ENCODE measurements around the gene ARGLU1.

ARGLU1 gene

GRCh38 chr13:106526738-106527444 lies 41.0 kb downstream of the ARGLU1 start:
- DNase-seq, result no peak
- 98% methylated on average over 5 of the region's 8 CpGs for WGBS (ENCODE audit: insufficient coverage)
- Histone ChIP-seq H3K36me3 (ENCODE audit: control insufficient read depth in 4 of 4, insufficient read depth in 4 of 4, low read length in 3 of 4) (no peaks in the 10 kb centered on the region), H3K27ac (ENCODE audit: insufficient read depth in 1 of 2, low read depth in 1 of 2, low read length in 2 of 2, poor library complexity in 1 of 2, severe bottlenecking in 2 of 2) (no peak overlapping the region), H3K27me3 (replicated peaks in 2 of 5; ENCODE audit: control insufficient read depth in 4 of 5, insufficient read depth in 5 of 5, low read length in 4 of 5) (peaks cover 3 to 29% (median 15%) of the 10 kb centered on the region in 5 experiments), H3K4me1 (ENCODE audit: control extremely low read depth in 1 of 4, control insufficient read depth in 4 of 4, insufficient read depth in 4 of 4, low read length in 3 of 4) (no peaks in the 10 kb centered on the region), H3K9me3 (ENCODE audit: control extremely low read depth in 1 of 5, control insufficient read depth in 4 of 5, insufficient read depth in 2 of 5, low read depth in 1 of 5, low read length in 4 of 5) (no peaks in the 10 kb centered on the region), H3K4me3 (ENCODE audit: control insufficient read depth in 1 of 7, extremely low read depth in 1 of 7, insufficient read depth in 4 of 7, low read depth in 2 of 7, low read length in 6 of 7) (no peak overlapping the region)
- CTCF ChIA-PET, result interaction anchor here (1.1 to 1.4 kb wide), 2 partner anchors 19 to 443 kb away, joined by 3 read pairs; no protein-coding TSS in a partner anchor
- POLR2A ChIA-PET, result no interaction called here

- no peaks in the 10 kb centered on the region for H3K9me3 ChIP-seq (ENCODE audit: control extremely low read depth in 1 of 5, control insufficient read depth in 4 of 5, insufficient read depth in 2 of 5, low read depth in 1 of 5, low read length in 4 of 5)
- no peak for DNase-seq
- H3K4me3 ChIP-seq (ENCODE audit: control insufficient read depth in 1 of 7, extremely low read depth in 1 of 7, insufficient read depth in 4 of 7, low read depth in 2 of 7, low read length in 6 of 7), result no peak overlapping the region
- WGBS (ENCODE audit: insufficient coverage), result 97% methylated on average over 3 of the region's 3 CpGs
- H3K27me3 ChIP-seq (replicated peaks in 2 of 5; ENCODE audit: control insufficient read depth in 4 of 5, insufficient read depth in 5 of 5, low read length in 4 of 5), result peaks cover 0 to 23% (median 5%) of the 10 kb centered on the region in 5 experiments
- no peaks in the 10 kb centered on the region for H3K4me1 ChIP-seq (ENCODE audit: control extremely low read depth in 1 of 4, control insufficient read depth in 4 of 4, insufficient read depth in 4 of 4, low read length in 3 of 4)
- CTCF ChIA-PET, result interaction anchor here (1.2 to 1.4 kb wide), 2 partner anchors 25 to 442 kb away, joined by 3 to 5 read pairs; no protein-coding TSS in a partner anchor
- H3K36me3 ChIP-seq (ENCODE audit: control insufficient read depth in 4 of 4, insufficient read depth in 4 of 4, low read length in 3 of 4), result no peaks in the 10 kb centered on the region
- POLR2A ChIA-PET, result no interaction called here
- no peak overlapping the region for H3K27ac ChIP-seq (ENCODE audit: insufficient read depth in 1 of 2, low read depth in 1 of 2, low read length in 2 of 2, poor library complexity in 1 of 2, severe bottlenecking in 2 of 2)
These were observed 42.1 kb downstream of the ARGLU1 start for GRCh38 chr13:106525865-106526264.

GRCh38 chr13:106524108-106524507 lies 43.8 kb downstream of the ARGLU1 start:
- no peak overlapping the region for H3K4me3 ChIP-seq (ENCODE audit: control insufficient read depth in 1 of 7, extremely low read depth in 1 of 7, insufficient read depth in 4 of 7, low read depth in 2 of 7, low read length in 6 of 7)
- no CpG with 5 or more reads among the region's 2 CpGs for WGBS (ENCODE audit: insufficient coverage)
- no peaks in the 10 kb centered on the region for H3K36me3 ChIP-seq (ENCODE audit: control insufficient read depth in 4 of 4, insufficient read depth in 4 of 4, low read length in 3 of 4)
- ChIA-PET CTCF (no interaction called here), POLR2A (no interaction called here)
- H3K4me1 ChIP-seq (ENCODE audit: control extremely low read depth in 1 of 4, control insufficient read depth in 4 of 4, insufficient read depth in 4 of 4, low read length in 3 of 4), result no peaks in the 10 kb centered on the region
- no peaks in the 10 kb centered on the region for H3K9me3 ChIP-seq (ENCODE audit: control extremely low read depth in 1 of 5, control insufficient read depth in 4 of 5, insufficient read depth in 2 of 5, low read depth in 1 of 5, low read length in 4 of 5)
- H3K27me3 ChIP-seq (replicated peaks in 2 of 5; ENCODE audit: control insufficient read depth in 4 of 5, insufficient read depth in 5 of 5, low read length in 4 of 5), result peaks cover 0 to 19% (median 0%) of the 10 kb centered on the region in 5 experiments
- DNase-seq, result no peak
- no peak overlapping the region for H3K27ac ChIP-seq (ENCODE audit: insufficient read depth in 1 of 2, low read depth in 1 of 2, low read length in 2 of 2, poor library complexity in 1 of 2, severe bottlenecking in 2 of 2)

- Histone ChIP-seq H3K4me3 (ENCODE audit: control insufficient read depth in 1 of 7, extremely low read depth in 1 of 7, insufficient read depth in 4 of 7, low read depth in 2 of 7, low read length in 6 of 7) (no peak overlapping the region), H3K4me1 (ENCODE audit: control extremely low read depth in 1 of 4, control insufficient read depth in 4 of 4, insufficient read depth in 4 of 4, low read length in 3 of 4) (no peaks in the 10 kb centered on the region), H3K36me3 (ENCODE audit: control insufficient read depth in 4 of 4, insufficient read depth in 4 of 4, low read length in 3 of 4) (no peaks in the 10 kb centered on the region), H3K9me3 (ENCODE audit: control extremely low read depth in 1 of 5, control insufficient read depth in 4 of 5, insufficient read depth in 2 of 5, low read depth in 1 of 5, low read length in 4 of 5) (no peaks in the 10 kb centered on the region), H3K27me3 (replicated peaks in 2 of 5; ENCODE audit: control insufficient read depth in 4 of 5, insufficient read depth in 5 of 5, low read length in 4 of 5) (peaks cover 0 to 15% (median 0%) of the 10 kb centered on the region in 5 experiments), H3K27ac (ENCODE audit: insufficient read depth in 1 of 2, low read depth in 1 of 2, low read length in 2 of 2, poor library complexity in 1 of 2, severe bottlenecking in 2 of 2) (no peak overlapping the region)
- WGBS (ENCODE audit: insufficient coverage), result 87% methylated on average over 3 of the region's 3 CpGs
- ChIA-PET POLR2A (interaction anchor here (0.6 kb wide), 1 partner anchor 13 kb away, joined by 4 read pairs; no protein-coding TSS in a partner anchor), CTCF (interaction anchor here (0.6 to 0.7 kb wide), 2 partner anchors 8 to 9 kb away, joined by 3 read pairs; no protein-coding TSS in a partner anchor)
- DNase-seq, result no peak
These were observed 44.4 kb downstream of the ARGLU1 start for GRCh38 chr13:106523576-106523975.

GRCh38 chr13:106522898-106523525 lies 44.9 kb downstream of the ARGLU1 start:
- ChIA-PET CTCF (interaction anchor here (0.6 to 0.7 kb wide), 2 partner anchors 8 to 9 kb away, joined by 3 read pairs; no protein-coding TSS in a partner anchor), POLR2A (interaction anchor here (0.6 kb wide), 2 partner anchors 12 to 351 kb away, joined by 3 to 4 read pairs; no protein-coding TSS in a partner anchor)
- Histone ChIP-seq H3K36me3 (ENCODE audit: control insufficient read depth in 4 of 4, insufficient read depth in 4 of 4, low read length in 3 of 4) (no peaks in the 10 kb centered on the region), H3K27ac (ENCODE audit: insufficient read depth in 1 of 2, low read depth in 1 of 2, low read length in 2 of 2, poor library complexity in 1 of 2, severe bottlenecking in 2 of 2) (no peak overlapping the region), H3K4me3 (ENCODE audit: control insufficient read depth in 1 of 7, extremely low read depth in 1 of 7, insufficient read depth in 4 of 7, low read depth in 2 of 7, low read length in 6 of 7) (no peak overlapping the region), H3K4me1 (ENCODE audit: control extremely low read depth in 1 of 4, control insufficient read depth in 4 of 4, insufficient read depth in 4 of 4, low read length in 3 of 4) (no peaks in the 10 kb centered on the region), H3K27me3 (replicated peaks in 2 of 5; ENCODE audit: control insufficient read depth in 4 of 5, insufficient read depth in 5 of 5, low read length in 4 of 5) (peaks cover 0 to 10% (median 0%) of the 10 kb centered on the region in 5 experiments), H3K9me3 (ENCODE audit: control extremely low read depth in 1 of 5, control insufficient read depth in 4 of 5, insufficient read depth in 2 of 5, low read depth in 1 of 5, low read length in 4 of 5) (no peaks in the 10 kb centered on the region)
- 76% methylated on average over 5 of the region's 7 CpGs for WGBS (ENCODE audit: insufficient coverage)
- no peak for DNase-seq

GRCh38 chr13:106522112-106522705 lies 45.7 kb downstream of the ARGLU1 start:
- CTCF ChIA-PET, result interaction anchor here (0.9 to 1.4 kb wide), 5 partner anchors 10 to 200 kb away, joined by 3 to 6 read pairs (median 3); no protein-coding TSS in a partner anchor
- WGBS (ENCODE audit: insufficient coverage), result 92% methylated on average over 2 of the region's 5 CpGs
- H3K4me3 ChIP-seq (ENCODE audit: control insufficient read depth in 1 of 7, extremely low read depth in 1 of 7, insufficient read depth in 4 of 7, low read depth in 2 of 7, low read length in 6 of 7), result no peak overlapping the region
- no peaks in the 10 kb centered on the region for H3K4me1 ChIP-seq (ENCODE audit: control extremely low read depth in 1 of 4, control insufficient read depth in 4 of 4, insufficient read depth in 4 of 4, low read length in 3 of 4)
- H3K27me3 ChIP-seq (replicated peaks in 2 of 5; ENCODE audit: control insufficient read depth in 4 of 5, insufficient read depth in 5 of 5, low read length in 4 of 5), result peaks cover 0 to 7% (median 0%) of the 10 kb centered on the region in 5 experiments
- no peaks in the 10 kb centered on the region for H3K36me3 ChIP-seq (ENCODE audit: control insufficient read depth in 4 of 4, insufficient read depth in 4 of 4, low read length in 3 of 4)
- no peak for DNase-seq
- no peak overlapping the region for H3K27ac ChIP-seq (ENCODE audit: insufficient read depth in 1 of 2, low read depth in 1 of 2, low read length in 2 of 2, poor library complexity in 1 of 2, severe bottlenecking in 2 of 2)
- POLR2A ChIA-PET, result no interaction called here
- no peaks in the 10 kb centered on the region for H3K9me3 ChIP-seq (ENCODE audit: control extremely low read depth in 1 of 5, control insufficient read depth in 4 of 5, insufficient read depth in 2 of 5, low read depth in 1 of 5, low read length in 4 of 5)
